Activated naive CD8-positive, alpha-beta T cell treated with anti-CD3 and anti-CD28 coated beads, Interleukin-2, amount 50 U/mL, for 24 hours (primary cell): Measurements from ENCODE around the gene DOCK9.
"Not testable (repeated sequence)": the region's sequence is repeated elsewhere in the genome, so short reads cannot be mapped to it uniquely, and the experiment has no call there.

ENCODE experiments used
- ATAC-seq: fragments of 150-1000 bp; cut with Tn5 transposase; one replicate; pipeline ENCODE4 v1.10.0; 2021
- DNase-seq: peaks from one replicate; pipeline ENCODE4 v3.0.0; 2021
- H3K27ac Mint-ChIP-seq: one replicate; pipeline ENCODE4 v1.8.0; 2021; ENCODE audit warnings: mild to moderate bottlenecking, mixed read lengths
- H3K27me3 Mint-ChIP-seq: one replicate; pipeline ENCODE4 v1.8.0; 2021; ENCODE audit warnings: mixed read lengths
- H3K36me3 Mint-ChIP-seq: one replicate; pipeline ENCODE4 v1.8.0; 2021; ENCODE audit warnings: low read depth, mixed read lengths
- H3K4me1 Mint-ChIP-seq: one replicate; pipeline ENCODE4 v1.8.0; 2021; ENCODE audit warnings: mixed read lengths
- H3K4me3 Mint-ChIP-seq: one replicate; pipeline ENCODE4 v1.8.0; 2021; ENCODE audit warnings: mild to moderate bottlenecking, moderate library complexity, mixed read lengths
- H3K9me3 Mint-ChIP-seq: one replicate; pipeline ENCODE4 v1.8.0; 2021; ENCODE audit warnings: mixed read lengths

DOCK9 gene

GRCh38 chr13:98827449-98827848 lies 150.4 kb downstream of the DOCK9 start:
- H3K27ac Mint-ChIP-seq = no peak overlapping the region
- ATAC-seq (no peak), DNase-seq (no peak)
- H3K4me1 Mint-ChIP-seq = peaks cover 16% of the 10 kb centered on the region
- peaks cover 25% of the 10 kb centered on the region for H3K36me3 Mint-ChIP-seq
- H3K9me3 Mint-ChIP-seq = no peaks in the 10 kb centered on the region
- no peak overlapping the region for H3K4me3 Mint-ChIP-seq
- H3K27me3 Mint-ChIP-seq = no peaks in the 10 kb centered on the region

GRCh38 chr13:98826146-98826545 lies 151.7 kb downstream of the DOCK9 start:
- peaks cover 23% of the 10 kb centered on the region for H3K36me3 Mint-ChIP-seq
- ATAC-seq (no peak), DNase-seq (no peak)
- peaks cover 16% of the 10 kb centered on the region for H3K4me1 Mint-ChIP-seq
- H3K4me3 Mint-ChIP-seq = no peak overlapping the region
- H3K9me3 Mint-ChIP-seq = no peaks in the 10 kb centered on the region
- H3K27me3 Mint-ChIP-seq = no peaks in the 10 kb centered on the region
- no peak overlapping the region for H3K27ac Mint-ChIP-seq

- DNase-seq = no peak
- peaks cover 16% of the 10 kb centered on the region for H3K4me1 Mint-ChIP-seq
- no peaks in the 10 kb centered on the region for H3K27me3 Mint-ChIP-seq
- peak; percentile 49 for ATAC-seq
- no peaks in the 10 kb centered on the region for H3K9me3 Mint-ChIP-seq
- no peak overlapping the region for H3K4me3 Mint-ChIP-seq
- peak overlapping the region; percentile 37 for H3K27ac Mint-ChIP-seq
- H3K36me3 Mint-ChIP-seq = peaks cover 19% of the 10 kb centered on the region
Observed at GRCh38 chr13:98825659-98826058, 152.2 kb downstream of the DOCK9 start.

GRCh38 chr13:98824376-98825160 lies 153.3 kb downstream of the DOCK9 start:
- H3K9me3 Mint-ChIP-seq = no peaks in the 10 kb centered on the region
- H3K4me1 Mint-ChIP-seq = peaks cover 16% of the 10 kb centered on the region
- H3K27me3 Mint-ChIP-seq = no peaks in the 10 kb centered on the region
- no peak overlapping the region for H3K4me3 Mint-ChIP-seq
- ATAC-seq = no peak
- no peak overlapping the region for H3K27ac Mint-ChIP-seq
- peaks cover 19% of the 10 kb centered on the region for H3K36me3 Mint-ChIP-seq
- DNase-seq = no peak

- DNase-seq = no peak
- no peak overlapping the region for H3K27ac Mint-ChIP-seq
- no peaks in the 10 kb centered on the region for H3K27me3 Mint-ChIP-seq
- peaks cover 15% of the 10 kb centered on the region for H3K36me3 Mint-ChIP-seq
- H3K4me3 Mint-ChIP-seq = no peak overlapping the region
- H3K4me1 Mint-ChIP-seq = peaks cover 16% of the 10 kb centered on the region
- no peak for ATAC-seq
- H3K9me3 Mint-ChIP-seq = no peaks in the 10 kb centered on the region
Observed at GRCh38 chr13:98823442-98823841, 154.4 kb downstream of the DOCK9 start.

GRCh38 chr13:98822225-98822606 lies 155.6 kb downstream of the DOCK9 start:
- H3K4me3 Mint-ChIP-seq = no peak overlapping the region
- no peaks in the 10 kb centered on the region for H3K27me3 Mint-ChIP-seq
- DNase-seq (no peak), ATAC-seq (no peak)
- H3K4me1 Mint-ChIP-seq = peaks cover 16% of the 10 kb centered on the region
- no peaks in the 10 kb centered on the region for H3K9me3 Mint-ChIP-seq
- no peak overlapping the region for H3K27ac Mint-ChIP-seq
- H3K36me3 Mint-ChIP-seq = peaks cover 15% of the 10 kb centered on the region

- Mint-ChIP-seq H3K4me3 (no peak overlapping the region), H3K27me3 (no peaks in the 10 kb centered on the region), H3K36me3 (peaks cover 12% of the 10 kb centered on the region), H3K27ac (no peak overlapping the region), H3K9me3 (no peaks in the 10 kb centered on the region), H3K4me1 (peaks cover 15% of the 10 kb centered on the region)
- DNase-seq (no peak), ATAC-seq (no peak)
Observed at GRCh38 chr13:98821372-98822224, 156.3 kb downstream of the DOCK9 start.

GRCh38 chr13:98820744-98821371 lies 157.0 kb downstream of the DOCK9 start:
- no peaks in the 10 kb centered on the region for H3K9me3 Mint-ChIP-seq
- H3K36me3 Mint-ChIP-seq = peaks cover 11% of the 10 kb centered on the region
- H3K4me3 Mint-ChIP-seq = no peak overlapping the region
- ATAC-seq = no peak
- no peaks in the 10 kb centered on the region for H3K27me3 Mint-ChIP-seq
- DNase-seq = no peak
- H3K4me1 Mint-ChIP-seq = peaks cover 8% of the 10 kb centered on the region
- H3K27ac Mint-ChIP-seq = no peak overlapping the region

- Mint-ChIP-seq H3K36me3 (peaks cover 9% of the 10 kb centered on the region), H3K4me1 (peaks cover 5% of the 10 kb centered on the region), H3K27ac (no peak overlapping the region), H3K27me3 (no peaks in the 10 kb centered on the region), H3K4me3 (no peak overlapping the region), H3K9me3 (no peaks in the 10 kb centered on the region)
- no peak for DNase-seq
- ATAC-seq = no peak
Observed at GRCh38 chr13:98820300-98820699, 157.6 kb downstream of the DOCK9 start.

- peaks cover 7% of the 10 kb centered on the region for H3K36me3 Mint-ChIP-seq
- H3K4me3 Mint-ChIP-seq = no peak overlapping the region
- no peak overlapping the region for H3K27ac Mint-ChIP-seq
- ATAC-seq = no peak
- no peaks in the 10 kb centered on the region for H3K4me1 Mint-ChIP-seq
- H3K27me3 Mint-ChIP-seq = no peaks in the 10 kb centered on the region
- DNase-seq = no peak
- no peaks in the 10 kb centered on the region for H3K9me3 Mint-ChIP-seq
Observed at GRCh38 chr13:98819382-98820010, 158.4 kb downstream of the DOCK9 start.

- Mint-ChIP-seq H3K27me3 (no peaks in the 10 kb centered on the region), H3K27ac (no peak overlapping the region), H3K9me3 (no peaks in the 10 kb centered on the region), H3K4me3 (no peak overlapping the region), H3K36me3 (peaks cover 2% of the 10 kb centered on the region), H3K4me1 (no peaks in the 10 kb centered on the region)
- ATAC-seq = no peak
- no peak for DNase-seq
Observed at GRCh38 chr13:98816406-98816805, 161.5 kb downstream of the DOCK9 start.

- no peaks in the 10 kb centered on the region for H3K4me1 Mint-ChIP-seq
- H3K9me3 Mint-ChIP-seq = no peaks in the 10 kb centered on the region
- ATAC-seq = no peak
- H3K36me3 Mint-ChIP-seq = peaks cover 12% of the 10 kb centered on the region
- no peak overlapping the region for H3K27ac Mint-ChIP-seq
- H3K4me3 Mint-ChIP-seq = no peak overlapping the region
- no peaks in the 10 kb centered on the region for H3K27me3 Mint-ChIP-seq
- DNase-seq = no peak
Observed at GRCh38 chr13:98813993-98814392, 163.9 kb downstream of the DOCK9 start.

- H3K27me3 Mint-ChIP-seq, DNase-seq, H3K4me1 Mint-ChIP-seq, H3K27ac Mint-ChIP-seq, H3K4me3 Mint-ChIP-seq, ATAC-seq, H3K9me3 Mint-ChIP-seq: not testable (repeated sequence)
- H3K36me3 Mint-ChIP-seq = peaks cover 14% of the 10 kb centered on the region
Observed at GRCh38 chr13:98812186-98812790, 165.6 kb downstream of the DOCK9 start.

GRCh38 chr13:98810746-98811145 lies 167.1 kb downstream of the DOCK9 start:
- peaks cover 14% of the 10 kb centered on the region for H3K36me3 Mint-ChIP-seq
- H3K27me3 Mint-ChIP-seq = no peaks in the 10 kb centered on the region
- no peak for ATAC-seq
- H3K4me3 Mint-ChIP-seq = no peak overlapping the region
- no peaks in the 10 kb centered on the region for H3K4me1 Mint-ChIP-seq
- no peak overlapping the region for H3K27ac Mint-ChIP-seq
- no peak for DNase-seq
- no peaks in the 10 kb centered on the region for H3K9me3 Mint-ChIP-seq
